ENCODE results near the gene DDX39B.
"Not testable (repeated sequence)": the region's sequence is repeated elsewhere in the genome, so short reads cannot be mapped to it uniquely, and the experiment has no call there.

DDX39B gene

DNA sequence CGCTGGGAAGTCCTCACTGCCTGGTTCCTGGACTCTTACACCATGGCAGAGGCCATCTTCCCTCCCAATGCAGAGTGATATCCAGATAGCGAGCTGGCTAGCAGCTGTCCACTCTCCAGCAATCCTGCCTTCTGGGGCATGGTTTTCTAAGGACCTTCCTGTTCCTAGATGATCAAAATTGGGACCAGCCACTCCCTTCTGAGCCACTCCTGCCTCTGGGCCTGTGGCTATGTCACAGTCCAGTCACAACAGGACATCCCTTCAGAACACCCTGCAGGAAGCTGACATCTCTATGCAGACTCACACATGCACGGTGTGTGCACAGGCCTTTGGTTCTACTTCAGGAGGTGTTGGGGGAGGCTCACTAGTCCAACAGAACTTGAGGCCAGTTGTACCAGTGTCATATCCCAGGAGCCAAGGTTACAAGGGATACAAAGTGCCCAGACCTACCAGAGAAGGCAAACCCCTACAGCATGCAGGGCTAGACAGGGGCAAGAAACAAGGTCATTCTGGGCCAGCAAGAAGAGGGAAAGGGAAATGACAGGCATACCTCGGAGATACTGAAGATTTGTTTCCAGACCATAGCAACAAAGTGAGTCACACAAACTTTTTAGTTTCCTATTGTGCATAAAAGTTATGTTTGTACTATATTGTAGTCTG lies 15.7 kb downstream of the DDX39B start:
- intact Hi-C loops (cut with DNase I; ENCODE audit: low total_unique reads) = no loop called here

DNA sequence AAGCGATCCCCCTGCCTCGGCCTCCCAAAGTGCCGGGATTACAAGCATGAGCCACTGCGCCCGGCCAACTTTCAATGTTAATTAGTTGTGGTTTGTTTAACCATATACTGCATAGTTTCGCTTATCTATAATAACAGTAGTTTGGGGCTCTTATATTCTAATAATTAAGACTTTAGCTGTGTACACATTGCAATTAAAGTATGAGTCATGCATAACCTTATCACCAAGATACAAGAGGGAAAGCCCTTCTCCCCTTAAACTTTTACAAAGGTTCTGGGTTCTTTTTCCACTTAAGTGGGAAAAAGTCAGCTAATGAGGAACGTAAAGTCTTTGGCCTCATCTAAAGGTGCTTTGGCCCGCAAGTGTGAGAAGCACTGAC lies 16.3 kb downstream of the DDX39B start:
- TF ChIP-seq, protein P1, sequence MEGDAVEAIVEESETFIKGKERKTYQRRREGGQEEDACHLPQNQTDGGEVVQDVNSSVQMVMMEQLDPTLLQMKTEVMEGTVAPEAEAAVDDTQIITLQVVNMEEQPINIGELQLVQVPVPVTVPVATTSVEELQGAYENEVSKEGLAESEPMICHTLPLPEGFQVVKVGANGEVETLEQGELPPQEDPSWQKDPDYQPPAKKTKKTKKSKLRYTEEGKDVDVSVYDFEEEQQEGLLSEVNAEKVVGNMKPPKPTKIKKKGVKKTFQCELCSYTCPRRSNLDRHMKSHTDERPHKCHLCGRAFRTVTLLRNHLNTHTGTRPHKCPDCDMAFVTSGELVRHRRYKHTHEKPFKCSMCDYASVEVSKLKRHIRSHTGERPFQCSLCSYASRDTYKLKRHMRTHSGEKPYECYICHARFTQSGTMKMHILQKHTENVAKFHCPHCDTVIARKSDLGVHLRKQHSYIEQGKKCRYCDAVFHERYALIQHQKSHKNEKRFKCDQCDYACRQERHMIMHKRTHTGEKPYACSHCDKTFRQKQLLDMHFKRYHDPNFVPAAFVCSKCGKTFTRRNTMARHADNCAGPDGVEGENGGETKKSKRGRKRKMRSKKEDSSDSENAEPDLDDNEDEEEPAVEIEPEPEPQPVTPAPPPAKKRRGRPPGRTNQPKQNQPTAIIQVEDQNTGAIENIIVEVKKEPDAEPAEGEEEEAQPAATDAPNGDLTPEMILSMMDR (IDR thresholded peaks at IDR 0.05) = no peak
- Histone ChIP-seq H3K27ac (no peak overlapping the region), H3K4me3 (no peak overlapping the region), H3K36me3 (peaks cover 9 to 14% (median 13%) of the 10 kb centered on the region in 3 donors), H3K4me1 (no peaks in the 10 kb centered on the region), H3K27me3 (no peaks in the 10 kb centered on the region), H3K9me3 (no peaks in the 10 kb centered on the region)
- intact Hi-C loops (cut with DNase I; ENCODE audit: low total_unique reads) = no loop called here
- no peak for DNase-seq

More for the DNA sequence above, 15.7 kb downstream of the DDX39B start:
- no peak overlapping the region for H3K4me3 ChIP-seq
- no peak for DNase-seq
- no peak overlapping the region for H3K27ac ChIP-seq
- no peaks in the 10 kb centered on the region for H3K27me3 ChIP-seq
- no peaks in the 10 kb centered on the region for H3K4me1 ChIP-seq
- TF ChIP-seq, protein P1 (IDR thresholded peaks at IDR 0.05) = no peak
- H3K36me3 ChIP-seq = peaks cover 10 to 19% (median 18%) of the 10 kb centered on the region in 3 donors
- H3K9me3 ChIP-seq = no peaks in the 10 kb centered on the region

DNA sequence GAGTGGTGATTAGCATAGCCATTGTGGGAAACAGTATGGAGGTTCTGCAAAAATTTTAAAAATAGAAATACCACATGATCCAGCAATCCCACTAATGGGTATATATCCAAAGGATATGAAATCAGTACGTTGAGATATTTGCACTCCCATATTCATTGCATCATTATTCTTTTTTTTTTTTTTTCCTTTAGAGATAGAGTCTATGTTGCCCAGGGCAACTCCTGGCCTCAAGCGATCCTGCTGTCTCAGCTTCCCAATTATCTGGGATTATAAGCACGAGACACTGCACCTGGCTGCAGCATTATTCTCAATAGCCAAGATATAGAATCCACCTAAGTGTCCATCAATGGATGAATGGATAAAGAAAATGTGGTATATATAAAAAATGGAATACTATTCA lies 20.0 kb downstream of the DDX39B start:
- Histone ChIP-seq H3K4me1 (no peaks in the 10 kb centered on the region), H3K36me3 (no peaks in the 10 kb centered on the region), H3K4me3 (no peak overlapping the region), H3K27ac (no peak overlapping the region), H3K27me3 (no peaks in the 10 kb centered on the region), H3K9me3 (no peaks in the 10 kb centered on the region)
- TF ChIP-seq, protein P1 (IDR thresholded peaks at IDR 0.05) = no peak
- no peak for DNase-seq
- intact Hi-C loops (cut with DNase I; ENCODE audit: low total_unique reads) = no loop called here

DNA sequence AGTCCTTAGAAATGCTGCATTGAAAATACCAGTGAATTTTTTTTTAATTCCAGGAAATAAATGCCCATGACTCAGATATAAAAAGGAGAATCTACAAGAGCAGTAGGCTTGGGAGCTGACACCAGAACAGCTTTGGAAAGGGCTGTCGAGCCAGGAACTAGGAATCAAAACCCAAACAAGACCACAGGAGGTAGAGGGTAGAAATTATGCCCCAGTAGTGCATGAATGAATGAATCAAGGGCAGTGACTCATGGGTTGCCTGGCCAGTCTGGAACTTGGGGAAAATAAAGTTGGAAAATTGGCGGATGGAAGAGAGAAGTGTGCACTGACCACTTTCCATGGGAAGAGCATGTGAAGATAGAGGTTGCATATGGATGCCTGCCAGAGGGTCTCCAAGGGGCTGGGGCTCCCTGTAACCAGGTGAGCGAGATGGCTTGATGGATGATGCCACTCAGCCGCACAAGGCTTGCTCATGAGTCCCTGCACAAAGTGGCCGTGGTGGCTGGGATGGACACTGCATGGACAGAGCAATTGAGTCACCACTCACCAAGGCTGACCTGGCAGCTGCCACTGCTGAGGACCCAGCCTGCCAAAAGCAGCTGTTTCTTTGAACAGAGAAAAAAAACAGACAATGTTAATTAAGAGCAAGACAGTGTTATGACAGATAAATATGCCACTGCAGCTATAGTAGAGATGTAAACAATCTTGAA lies 28.2 kb downstream of the DDX39B start:
- H3K4me1 ChIP-seq = no peaks in the 10 kb centered on the region
- DNase-seq = no peak
- H3K36me3 ChIP-seq = peaks cover 0 to 14% (median 13%) of the 10 kb centered on the region in 3 donors
- TF ChIP-seq, protein P1 (IDR thresholded peaks at IDR 0.05) = no peak
- H3K4me3 ChIP-seq = no peak overlapping the region
- H3K9me3 ChIP-seq = no peaks in the 10 kb centered on the region
- intact Hi-C loops (cut with DNase I; ENCODE audit: low total_unique reads) = no loop called here
- H3K27me3 ChIP-seq = no peaks in the 10 kb centered on the region
- H3K27ac ChIP-seq = no peak overlapping the region

DNA sequence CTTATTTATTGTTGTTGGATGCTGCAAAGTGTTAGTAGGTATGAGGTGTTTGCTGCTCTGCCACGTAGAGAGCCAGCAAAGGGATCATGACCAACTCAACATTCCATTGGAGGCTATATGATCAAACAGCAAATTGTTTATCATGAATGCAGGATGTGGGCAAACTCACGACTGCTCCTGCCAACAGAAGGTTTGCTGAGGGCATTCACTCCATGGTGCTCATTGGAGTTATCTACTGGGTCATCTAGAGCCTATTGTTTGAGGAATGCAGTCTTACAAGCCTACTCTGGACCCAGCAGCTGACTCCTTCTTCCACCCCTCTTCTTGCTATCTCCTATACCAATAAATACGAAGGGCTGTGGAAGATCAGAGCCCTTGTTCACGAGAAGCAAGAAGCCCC lies 31.8 kb downstream of the DDX39B start:
- Histone ChIP-seq H3K36me3 (peaks cover 0 to 34% (median 13%) of the 10 kb centered on the region in 3 donors), H3K4me3 (no peak overlapping the region)

DNA sequence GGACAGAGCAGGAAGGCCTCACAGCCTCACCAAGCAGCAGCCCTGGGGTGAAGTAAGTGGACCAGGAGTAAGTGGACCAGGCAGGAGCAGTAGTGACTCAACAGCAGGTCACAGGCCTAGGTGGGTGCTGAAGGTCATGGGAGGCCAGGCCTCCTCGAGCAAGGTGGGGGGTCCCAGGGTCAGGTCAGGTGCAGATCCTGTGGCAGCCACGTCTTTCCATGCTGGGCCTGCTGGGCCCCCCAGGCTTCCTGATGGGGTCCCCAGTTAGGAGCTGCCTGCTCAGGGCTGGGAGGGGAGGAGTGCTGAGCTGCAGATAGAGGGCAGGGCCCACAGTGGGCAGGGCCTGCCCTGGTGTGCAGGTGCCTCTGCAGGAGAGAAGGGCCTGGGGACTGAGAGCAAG lies 32.8 kb downstream of the DDX39B start:
- H3K27ac ChIP-seq; H3K9me3 ChIP-seq; H3K4me3 ChIP-seq; H3K4me1 ChIP-seq; DNase-seq; H3K27me3 ChIP-seq; intact Hi-C loops (cut with DNase I; ENCODE audit: low total_unique reads): not testable (repeated sequence)
- peaks cover 0 to 34% (median 13%) of the 10 kb centered on the region in 3 donors for H3K36me3 ChIP-seq

More for the DNA sequence above, 31.8 kb downstream of the DDX39B start:
- intact Hi-C loops (cut with DNase I; ENCODE audit: low total_unique reads) = no loop called here
- TF ChIP-seq, protein P1 (IDR thresholded peaks at IDR 0.05) = no peak
- Histone ChIP-seq H3K27ac (no peak overlapping the region), H3K27me3 (no peaks in the 10 kb centered on the region), H3K9me3 (no peaks in the 10 kb centered on the region), H3K4me1 (no peaks in the 10 kb centered on the region)
- DNase-seq = no peak
